ENCODE results near the gene DHRSX.

DNA sequence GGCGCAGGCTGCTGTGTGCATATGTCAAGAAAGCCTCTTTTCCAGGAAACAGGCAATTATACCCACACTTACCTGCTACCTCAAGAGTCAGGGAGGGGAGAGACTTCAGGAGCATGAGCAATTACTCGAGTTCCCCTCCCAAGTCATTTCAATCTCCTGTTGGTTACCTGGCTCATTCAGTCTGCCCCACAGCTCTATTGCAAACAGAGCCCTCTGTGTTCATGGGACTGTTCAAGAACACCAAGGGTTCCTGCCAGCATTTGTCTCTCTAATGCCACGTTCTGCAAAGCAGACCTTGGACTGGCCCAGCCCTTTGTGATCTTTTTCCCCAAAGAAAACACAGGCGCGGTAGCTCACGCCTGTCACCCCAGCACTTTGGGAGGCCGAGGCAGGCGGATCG is 274.6 kb downstream of the DHRSX start:
- TF ChIP-seq, protein P1, sequence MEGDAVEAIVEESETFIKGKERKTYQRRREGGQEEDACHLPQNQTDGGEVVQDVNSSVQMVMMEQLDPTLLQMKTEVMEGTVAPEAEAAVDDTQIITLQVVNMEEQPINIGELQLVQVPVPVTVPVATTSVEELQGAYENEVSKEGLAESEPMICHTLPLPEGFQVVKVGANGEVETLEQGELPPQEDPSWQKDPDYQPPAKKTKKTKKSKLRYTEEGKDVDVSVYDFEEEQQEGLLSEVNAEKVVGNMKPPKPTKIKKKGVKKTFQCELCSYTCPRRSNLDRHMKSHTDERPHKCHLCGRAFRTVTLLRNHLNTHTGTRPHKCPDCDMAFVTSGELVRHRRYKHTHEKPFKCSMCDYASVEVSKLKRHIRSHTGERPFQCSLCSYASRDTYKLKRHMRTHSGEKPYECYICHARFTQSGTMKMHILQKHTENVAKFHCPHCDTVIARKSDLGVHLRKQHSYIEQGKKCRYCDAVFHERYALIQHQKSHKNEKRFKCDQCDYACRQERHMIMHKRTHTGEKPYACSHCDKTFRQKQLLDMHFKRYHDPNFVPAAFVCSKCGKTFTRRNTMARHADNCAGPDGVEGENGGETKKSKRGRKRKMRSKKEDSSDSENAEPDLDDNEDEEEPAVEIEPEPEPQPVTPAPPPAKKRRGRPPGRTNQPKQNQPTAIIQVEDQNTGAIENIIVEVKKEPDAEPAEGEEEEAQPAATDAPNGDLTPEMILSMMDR (IDR thresholded peaks at IDR 0.05): no peak
- TF ChIP-seq POLR2A (IDR thresholded peaks at IDR 0.05): no peak

Data from thyroid gland (tissue), 4 donors.